Breast epithelium (tissue), 3 donors: ENCODE results near the gene ITGA3.

Experiments used
- POLR2A ChIP-seq: fragments of 450-650 bp; IDR thresholded peaks from one replicate; pipeline ENCODE4 v1.6.1; 2016; ENCODE audit warnings: antibody characterized with exemption, mild to moderate bottlenecking, moderate library complexity
- TF ChIP-seq, protein P1 (sequence below), 3 donors: fragments of 450-650 bp; IDR thresholded peaks; one replicate each; pipeline ENCODE4 v1.5.1; 2016 to 2017; ENCODE audit warnings: antibody characterized with exemption in 3 of 3, mild to moderate bottlenecking in 3 of 3, moderate library complexity in 3 of 3

DNA sequence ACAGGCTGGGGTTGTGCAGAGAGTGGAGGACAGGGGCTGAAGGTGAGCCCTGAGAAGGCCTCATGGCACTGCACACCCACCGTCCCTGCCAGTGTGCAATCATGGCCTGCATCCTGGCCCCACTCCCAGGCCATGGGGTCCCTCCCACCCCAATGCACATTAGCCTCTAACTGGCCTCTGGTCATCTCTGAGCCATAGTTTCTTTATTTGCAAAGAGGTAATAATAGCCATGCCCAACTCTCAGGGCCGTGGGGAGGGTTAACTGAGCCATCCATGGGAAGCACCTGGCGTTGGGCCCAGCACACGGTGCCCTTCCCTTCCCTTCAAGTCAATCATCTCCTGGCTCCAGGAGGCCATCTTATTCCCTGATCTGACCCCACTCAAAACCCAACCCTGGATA, 10.8 kb upstream of the ITGA3 start:
- TF ChIP-seq, protein P1, sequence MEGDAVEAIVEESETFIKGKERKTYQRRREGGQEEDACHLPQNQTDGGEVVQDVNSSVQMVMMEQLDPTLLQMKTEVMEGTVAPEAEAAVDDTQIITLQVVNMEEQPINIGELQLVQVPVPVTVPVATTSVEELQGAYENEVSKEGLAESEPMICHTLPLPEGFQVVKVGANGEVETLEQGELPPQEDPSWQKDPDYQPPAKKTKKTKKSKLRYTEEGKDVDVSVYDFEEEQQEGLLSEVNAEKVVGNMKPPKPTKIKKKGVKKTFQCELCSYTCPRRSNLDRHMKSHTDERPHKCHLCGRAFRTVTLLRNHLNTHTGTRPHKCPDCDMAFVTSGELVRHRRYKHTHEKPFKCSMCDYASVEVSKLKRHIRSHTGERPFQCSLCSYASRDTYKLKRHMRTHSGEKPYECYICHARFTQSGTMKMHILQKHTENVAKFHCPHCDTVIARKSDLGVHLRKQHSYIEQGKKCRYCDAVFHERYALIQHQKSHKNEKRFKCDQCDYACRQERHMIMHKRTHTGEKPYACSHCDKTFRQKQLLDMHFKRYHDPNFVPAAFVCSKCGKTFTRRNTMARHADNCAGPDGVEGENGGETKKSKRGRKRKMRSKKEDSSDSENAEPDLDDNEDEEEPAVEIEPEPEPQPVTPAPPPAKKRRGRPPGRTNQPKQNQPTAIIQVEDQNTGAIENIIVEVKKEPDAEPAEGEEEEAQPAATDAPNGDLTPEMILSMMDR (IDR thresholded peaks at IDR 0.05): no peak
- TF ChIP-seq POLR2A: no peak
